ENCODE measurements around the gene SCUBE3.

The SCUBE3 gene

DNA sequence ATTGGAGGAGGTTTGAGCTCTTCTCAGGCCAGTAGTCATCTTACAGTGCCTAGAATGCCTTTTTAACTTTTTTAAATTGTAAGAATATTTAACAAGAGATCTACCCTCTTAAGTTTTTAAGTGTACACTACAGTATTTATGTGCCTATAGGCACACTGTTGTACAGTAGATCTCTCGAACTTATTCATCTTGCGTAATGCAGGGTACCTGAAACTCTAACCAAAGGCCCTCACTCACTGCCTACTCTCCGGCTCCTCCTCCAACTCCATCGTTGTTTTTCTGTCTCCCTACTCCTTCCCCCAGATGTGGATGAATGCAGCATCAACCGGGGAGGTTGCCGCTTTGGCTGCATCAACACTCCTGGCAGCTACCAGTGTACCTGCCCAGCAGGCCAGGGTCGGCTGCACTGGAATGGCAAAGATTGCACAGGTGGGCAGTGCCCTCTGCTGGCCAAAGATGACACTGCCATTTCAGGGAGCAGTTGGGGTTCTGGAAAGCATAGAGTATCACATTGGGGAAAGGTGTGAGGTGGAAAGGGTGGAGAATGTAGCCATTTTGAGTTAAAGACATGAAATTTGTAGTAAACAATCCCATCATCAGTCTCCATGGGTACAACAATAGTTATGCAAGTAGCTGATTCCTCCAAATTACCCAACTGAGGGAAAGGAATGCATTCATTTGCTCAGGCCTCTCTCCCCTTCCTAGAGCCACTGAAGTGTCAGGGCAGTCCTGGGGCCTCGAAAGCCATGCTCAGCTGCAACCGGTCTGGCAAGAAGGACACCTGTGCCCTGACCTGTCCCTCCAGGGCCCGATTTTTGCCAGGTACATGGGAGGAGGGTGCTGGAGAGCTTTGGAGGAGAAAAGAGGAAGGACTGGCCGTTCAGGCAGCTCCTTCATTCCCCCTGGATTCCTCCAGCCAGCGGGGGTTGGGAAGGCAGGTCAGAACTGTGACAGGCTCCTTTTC lies 27.4 kb downstream of the SCUBE3 start:
- TF ChIP-seq POU2F2 (IDR thresholded peaks at IDR 0.05; ENCODE audit: low read depth, low read length), result no peak
- TF ChIP-seq SPI1 (IDR thresholded peaks at IDR 0.05; ENCODE audit: low read depth, low read length), result no peak
- no peak for TF ChIP-seq PAX5 (IDR thresholded peaks at IDR 0.05; ENCODE audit: insufficient read depth, low read length, severe bottlenecking)
- FAIRE-seq, result peak; percentile 94
- peak; percentile 83 for DNase-seq (ENCODE audit: insufficient read length, low spot score)

DNA sequence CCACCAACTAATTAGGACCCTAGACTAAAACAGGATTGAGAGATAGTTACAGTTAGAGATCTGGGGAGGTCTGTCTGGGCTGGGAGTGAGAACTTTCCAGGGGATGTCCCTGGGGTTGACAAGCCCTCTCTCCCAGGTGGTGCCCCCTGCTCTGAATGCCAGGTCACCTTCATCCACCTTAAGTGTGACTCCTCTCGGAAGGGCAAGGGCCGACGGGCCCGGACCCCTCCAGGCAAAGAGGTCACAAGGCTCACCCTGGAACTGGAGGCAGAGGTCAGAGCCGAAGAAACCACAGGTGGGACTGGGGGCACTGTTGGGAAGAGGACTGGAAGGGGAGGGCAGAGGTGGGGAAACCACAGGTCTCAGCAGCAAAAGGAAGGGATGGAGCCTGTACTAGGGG lies 28.7 kb downstream of the SCUBE3 start:
- DNase-seq (ENCODE audit: insufficient read length, low spot score), result no peak
- FAIRE-seq, result no peak
- TF ChIP-seq POLR2A (IDR thresholded peaks at IDR 0.05; ENCODE audit: low read depth, low read length) (no peak), POLR2AphosphoS5 (IDR thresholded peaks at IDR 0.05; ENCODE audit: low read depth, low read length) (no peak), TAF1 (IDR thresholded peaks at IDR 0.05; ENCODE audit: low read depth, low read length) (no peak), POU2F2 (IDR thresholded peaks at IDR 0.05; ENCODE audit: low read depth, low read length) (no peak), SPI1 (IDR thresholded peaks at IDR 0.05; ENCODE audit: low read depth, low read length) (no peak), PAX5 (IDR thresholded peaks at IDR 0.05; ENCODE audit: insufficient read depth, low read length, severe bottlenecking) (no peak)

DNA sequence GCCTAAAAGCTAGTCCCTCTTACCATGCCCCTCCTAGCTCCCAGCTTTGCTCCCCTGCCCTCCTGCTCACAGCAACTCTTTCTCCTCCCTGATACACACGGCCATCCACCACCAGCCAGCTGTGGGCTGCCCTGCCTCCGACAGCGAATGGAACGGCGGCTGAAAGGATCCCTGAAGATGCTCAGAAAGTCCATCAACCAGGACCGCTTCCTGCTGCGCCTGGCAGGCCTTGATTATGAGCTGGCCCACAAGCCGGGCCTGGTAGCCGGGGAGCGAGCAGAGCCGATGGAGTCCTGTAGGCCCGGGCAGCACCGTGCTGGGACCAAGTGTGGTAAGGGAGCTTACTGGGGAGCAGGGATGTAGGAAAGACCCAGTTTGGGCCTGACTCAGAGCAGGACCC lies 29.1 kb downstream of the SCUBE3 start:
- FAIRE-seq (no peak), DNase-seq (ENCODE audit: insufficient read length, low spot score) (no peak)
- TF ChIP-seq POLR2A (IDR thresholded peaks at IDR 0.05; ENCODE audit: low read depth, low read length), result no peak
- no peak for TF ChIP-seq SPI1 (IDR thresholded peaks at IDR 0.05; ENCODE audit: low read depth, low read length)
- no peak for TF ChIP-seq TAF1 (IDR thresholded peaks at IDR 0.05; ENCODE audit: low read depth, low read length)
- TF ChIP-seq POU2F2 (IDR thresholded peaks at IDR 0.05; ENCODE audit: low read depth, low read length), result no peak
- no peak for TF ChIP-seq PAX5 (IDR thresholded peaks at IDR 0.05; ENCODE audit: insufficient read depth, low read length, severe bottlenecking)
- TF ChIP-seq POLR2AphosphoS5 (IDR thresholded peaks at IDR 0.05; ENCODE audit: low read depth, low read length), result no peak

DNA sequence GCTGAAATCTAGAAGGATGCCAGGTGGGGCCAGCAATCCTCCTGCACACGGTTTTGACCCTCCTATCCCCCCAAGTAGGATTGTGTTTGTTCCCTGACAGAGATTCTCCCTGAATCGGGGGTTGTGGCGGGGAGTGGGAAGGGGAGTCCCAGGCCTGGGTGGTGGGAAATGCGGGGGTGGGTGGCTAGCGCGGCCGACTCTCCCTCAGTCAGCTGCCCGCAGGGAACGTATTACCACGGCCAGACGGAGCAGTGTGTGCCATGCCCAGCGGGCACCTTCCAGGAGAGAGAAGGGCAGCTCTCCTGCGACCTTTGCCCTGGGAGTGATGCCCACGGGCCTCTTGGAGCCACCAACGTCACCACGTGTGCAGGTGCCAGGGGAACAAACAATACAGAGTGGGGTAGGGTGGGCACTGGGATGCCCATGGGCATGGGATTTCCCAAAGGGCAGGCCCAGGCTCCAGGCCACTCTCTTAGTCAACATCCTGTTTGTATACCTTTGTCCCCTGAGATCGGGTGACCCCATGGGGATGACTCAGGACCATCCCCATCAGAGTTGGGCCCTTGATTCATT lies 29.7 kb downstream of the SCUBE3 start:
- DNase-seq (ENCODE audit: insufficient read length, low spot score) (no peak), FAIRE-seq (no peak)
- TF ChIP-seq SPI1 (IDR thresholded peaks at IDR 0.05; ENCODE audit: low read depth, low read length), result no peak
- no peak for TF ChIP-seq POU2F2 (IDR thresholded peaks at IDR 0.05; ENCODE audit: low read depth, low read length)
- no peak for TF ChIP-seq POLR2A (IDR thresholded peaks at IDR 0.05; ENCODE audit: low read depth, low read length)
- no peak for TF ChIP-seq TAF1 (IDR thresholded peaks at IDR 0.05; ENCODE audit: low read depth, low read length)
- TF ChIP-seq PAX5 (IDR thresholded peaks at IDR 0.05; ENCODE audit: insufficient read depth, low read length, severe bottlenecking), result no peak
- no peak for TF ChIP-seq POLR2AphosphoS5 (IDR thresholded peaks at IDR 0.05; ENCODE audit: low read depth, low read length)

DNA sequence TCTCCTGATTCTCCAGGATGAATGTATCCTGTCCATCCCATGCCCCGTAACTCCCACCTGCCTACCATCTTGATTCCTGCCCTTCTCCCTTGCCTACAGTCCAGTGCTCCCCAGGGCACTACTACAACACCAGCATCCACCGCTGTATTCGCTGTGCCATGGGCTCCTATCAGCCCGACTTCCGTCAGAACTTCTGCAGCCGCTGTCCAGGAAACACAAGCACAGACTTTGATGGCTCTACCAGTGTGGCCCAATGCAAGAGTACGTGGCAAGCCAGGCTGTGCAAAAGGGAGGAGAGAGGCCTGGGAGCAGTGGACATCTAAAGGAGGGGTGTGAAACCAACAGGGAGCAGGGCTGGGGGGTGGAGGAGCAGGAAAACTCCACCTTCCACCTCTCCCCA lies 30.8 kb downstream of the SCUBE3 start:
- DNase-seq (ENCODE audit: insufficient read length, low spot score), result no peak
- no peak for FAIRE-seq
- TF ChIP-seq PAX5 (IDR thresholded peaks at IDR 0.05; ENCODE audit: insufficient read depth, low read length, severe bottlenecking), result no peak
- no peak for TF ChIP-seq POLR2A (IDR thresholded peaks at IDR 0.05; ENCODE audit: low read depth, low read length)
- no peak for TF ChIP-seq POLR2AphosphoS5 (IDR thresholded peaks at IDR 0.05; ENCODE audit: low read depth, low read length)
- TF ChIP-seq POU2F2 (IDR thresholded peaks at IDR 0.05; ENCODE audit: low read depth, low read length), result no peak
- TF ChIP-seq SPI1 (IDR thresholded peaks at IDR 0.05; ENCODE audit: low read depth, low read length), result no peak
- TF ChIP-seq TAF1 (IDR thresholded peaks at IDR 0.05; ENCODE audit: low read depth, low read length), result no peak

DNA sequence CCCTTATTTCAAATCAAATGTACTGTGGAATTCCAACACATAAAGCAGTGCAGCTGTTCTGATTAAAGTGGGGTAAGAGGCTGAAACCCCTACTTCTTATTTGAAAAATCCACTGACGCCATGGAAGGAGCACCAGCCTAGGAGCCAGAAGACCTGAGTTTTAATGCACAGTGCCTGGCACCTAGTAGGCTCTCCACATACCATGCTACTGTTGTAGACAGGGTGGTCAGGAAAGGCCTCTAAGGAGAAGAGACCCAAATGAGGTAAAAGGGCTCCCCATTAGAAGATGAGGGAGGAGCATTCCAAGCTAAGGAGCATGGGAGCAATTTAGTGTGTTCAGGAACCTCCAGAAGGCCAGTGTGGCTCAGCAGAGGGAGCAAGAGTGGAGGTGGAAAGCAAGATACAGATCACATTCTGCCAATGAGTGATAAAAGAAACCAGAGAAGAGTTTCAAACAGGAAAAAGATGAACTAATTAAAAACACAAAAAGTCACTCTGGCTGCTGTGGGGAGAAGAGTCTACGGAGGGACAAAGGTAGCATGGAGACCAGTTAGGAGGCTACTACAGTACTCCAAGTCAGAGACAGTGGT lies 34.0 kb downstream of the SCUBE3 start:
- TF ChIP-seq POLR2A (IDR thresholded peaks at IDR 0.05; ENCODE audit: low read depth, low read length), result no peak
- no peak for TF ChIP-seq PAX5 (IDR thresholded peaks at IDR 0.05; ENCODE audit: insufficient read depth, low read length, severe bottlenecking)
- no peak for TF ChIP-seq POLR2AphosphoS5 (IDR thresholded peaks at IDR 0.05; ENCODE audit: low read depth, low read length)
- no peak for TF ChIP-seq POU2F2 (IDR thresholded peaks at IDR 0.05; ENCODE audit: low read depth, low read length)
- TF ChIP-seq SPI1 (IDR thresholded peaks at IDR 0.05; ENCODE audit: low read depth, low read length), result no peak
- TF ChIP-seq TAF1 (IDR thresholded peaks at IDR 0.05; ENCODE audit: low read depth, low read length), result no peak
- DNase-seq (ENCODE audit: insufficient read length, low spot score), result no peak
- no peak for FAIRE-seq

DNA sequence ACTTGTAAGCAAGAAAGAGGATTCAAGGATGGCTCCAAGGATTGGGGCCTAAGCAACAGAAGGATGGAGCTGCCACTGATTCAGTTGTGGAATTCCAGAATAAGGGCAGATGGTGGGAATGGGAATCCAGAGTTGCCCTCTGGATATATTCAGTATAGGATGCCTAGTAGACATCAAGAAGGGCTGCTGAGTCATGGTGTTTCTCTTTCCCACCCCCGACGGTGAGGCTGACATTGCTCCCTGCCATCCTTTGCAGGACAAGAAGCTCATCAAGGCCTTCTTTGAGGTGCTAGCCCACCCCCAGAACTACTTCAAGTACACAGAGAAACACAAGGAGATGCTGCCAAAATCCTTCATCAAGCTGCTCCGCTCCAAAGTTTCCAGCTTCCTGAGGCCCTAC lies 34.5 kb downstream of the SCUBE3 start:
- TF ChIP-seq POU2F2 (IDR thresholded peaks at IDR 0.05; ENCODE audit: low read depth, low read length), result no peak
- TF ChIP-seq POLR2AphosphoS5 (IDR thresholded peaks at IDR 0.05; ENCODE audit: low read depth, low read length), result no peak
- no peak for TF ChIP-seq POLR2A (IDR thresholded peaks at IDR 0.05; ENCODE audit: low read depth, low read length)
- TF ChIP-seq PAX5 (IDR thresholded peaks at IDR 0.05; ENCODE audit: insufficient read depth, low read length, severe bottlenecking), result no peak
- TF ChIP-seq TAF1 (IDR thresholded peaks at IDR 0.05; ENCODE audit: low read depth, low read length), result no peak
- FAIRE-seq, result no peak
- DNase-seq (ENCODE audit: insufficient read length, low spot score), result no peak

DNA sequence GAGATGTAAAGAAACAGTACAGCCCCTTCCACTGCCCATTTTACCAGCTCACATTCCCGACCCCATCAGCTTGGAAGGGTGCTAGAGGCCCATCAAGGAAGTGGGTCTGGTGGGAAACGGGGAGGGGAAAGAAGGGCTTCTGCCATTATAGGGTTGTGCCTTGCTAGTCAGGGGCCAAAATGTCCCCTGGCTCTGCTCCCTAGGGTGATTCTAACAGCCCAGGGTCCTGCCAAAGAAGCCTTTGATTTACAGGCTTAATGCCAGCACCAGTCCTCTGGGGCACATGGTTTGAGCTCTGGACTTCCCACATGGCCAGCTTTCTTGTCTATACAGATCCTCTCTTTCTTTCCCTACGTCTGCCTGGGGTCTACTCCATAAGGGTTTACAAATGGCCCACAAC lies 35.2 kb downstream of the SCUBE3 start:
- FAIRE-seq (no peak), DNase-seq (ENCODE audit: insufficient read length, low spot score) (no peak)
- TF ChIP-seq POLR2AphosphoS5 (IDR thresholded peaks at IDR 0.05; ENCODE audit: low read depth, low read length) (no peak), SPI1 (IDR thresholded peaks at IDR 0.05; ENCODE audit: low read depth, low read length) (no peak)

DNA sequence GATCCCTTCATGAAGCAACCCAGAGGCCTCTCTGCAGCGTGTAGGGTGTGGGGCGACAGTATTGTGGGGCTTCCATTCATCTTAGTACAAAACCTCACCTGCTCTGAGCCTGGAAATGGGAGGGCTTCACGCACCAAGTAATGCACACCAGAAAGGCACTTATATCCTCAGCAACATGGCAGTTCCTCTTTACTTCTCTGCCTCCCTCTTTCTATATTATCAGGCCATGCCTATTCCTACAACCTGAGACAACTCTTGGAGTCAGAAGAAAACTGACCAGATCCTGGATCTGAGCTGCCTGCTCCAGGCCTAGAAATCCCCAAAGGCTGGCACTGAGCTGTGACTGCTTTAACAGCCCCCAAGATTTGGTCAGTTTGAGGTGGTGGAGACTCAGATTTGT lies 38.2 kb downstream of the SCUBE3 start:
- peak; percentile 46; the same call in 1 of the 2 replicates for TF ChIP-seq SPI1 (IDR thresholded peaks at IDR 0.05; ENCODE audit: low read depth, low read length)
- no peak for TF ChIP-seq POU2F2 (IDR thresholded peaks at IDR 0.05; ENCODE audit: low read depth, low read length)
- DNase-seq (ENCODE audit: insufficient read length, low spot score) (no peak), FAIRE-seq (no peak)

DNA sequence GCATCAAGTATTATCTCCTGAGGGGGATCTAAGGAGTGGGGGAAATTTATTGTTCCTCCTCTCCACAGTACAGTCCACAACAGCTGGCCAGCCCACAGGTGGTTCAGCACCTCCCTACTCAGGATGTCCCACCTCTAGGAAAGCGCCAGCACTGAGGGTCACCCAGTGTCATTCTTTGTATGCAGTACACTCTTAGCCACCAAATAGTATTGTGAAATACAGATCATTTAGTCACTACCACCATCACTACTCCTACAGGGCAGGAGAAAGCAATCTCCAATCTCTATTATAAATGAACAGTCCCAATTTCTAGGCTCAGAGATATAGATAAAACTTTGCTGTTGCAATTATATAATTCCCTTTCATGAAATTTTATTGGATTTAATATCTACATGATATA lies 39.5 kb downstream of the SCUBE3 start:
- no peak for FAIRE-seq
- no peak for TF ChIP-seq POU2F2 (IDR thresholded peaks at IDR 0.05; ENCODE audit: low read depth, low read length)
- no peak for TF ChIP-seq PAX5 (IDR thresholded peaks at IDR 0.05; ENCODE audit: insufficient read depth, low read length, severe bottlenecking)
- TF ChIP-seq POLR2AphosphoS5 (IDR thresholded peaks at IDR 0.05; ENCODE audit: low read depth, low read length), result no peak
- TF ChIP-seq POLR2A (IDR thresholded peaks at IDR 0.05; ENCODE audit: low read depth, low read length), result no peak
- no peak for TF ChIP-seq TAF1 (IDR thresholded peaks at IDR 0.05; ENCODE audit: low read depth, low read length)
- no peak for TF ChIP-seq SPI1 (IDR thresholded peaks at IDR 0.05; ENCODE audit: low read depth, low read length)

More for the DNA sequence above, 39.5 kb downstream of the SCUBE3 start:
- DNase-seq (ENCODE audit: insufficient read length, low spot score), result no peak

All from GM12891 (cell line).